ENCODE measurements around the gene LYPD4.

LYPD4 gene

GRCh38 chr19:41821003-41821735, 23.3 kb downstream of the LYPD4 start:
- Histone ChIP-seq H3K4me1 (ENCODE audit: control insufficient read depth in 2 of 2, insufficient read depth in 2 of 2, low read length in 2 of 2) (no peaks in the 10 kb centered on the region), H3K9ac (ENCODE audit: low read depth in 1 of 2, low read length in 2 of 2) (no peak overlapping the region), H3K9me3 (ENCODE audit: control insufficient read depth in 2 of 2, low read length in 2 of 2) (no peaks in the 10 kb centered on the region), H3K4me3 (ENCODE audit: low read length in 2 of 2) (no peak overlapping the region), H3K36me3 (ENCODE audit: control insufficient read depth in 2 of 2, insufficient read depth in 2 of 2, low read length in 2 of 2) (no peaks in the 10 kb centered on the region), H3K27ac (ENCODE audit: low read depth in 2 of 2, low read length in 2 of 2) (no peak overlapping the region), H3K27me3 (ENCODE audit: control insufficient read depth in 2 of 2, insufficient read depth in 2 of 2, low read length in 2 of 2) (peaks cover 0 to 5% of the 10 kb centered on the region in 2 donors)

DNA sequence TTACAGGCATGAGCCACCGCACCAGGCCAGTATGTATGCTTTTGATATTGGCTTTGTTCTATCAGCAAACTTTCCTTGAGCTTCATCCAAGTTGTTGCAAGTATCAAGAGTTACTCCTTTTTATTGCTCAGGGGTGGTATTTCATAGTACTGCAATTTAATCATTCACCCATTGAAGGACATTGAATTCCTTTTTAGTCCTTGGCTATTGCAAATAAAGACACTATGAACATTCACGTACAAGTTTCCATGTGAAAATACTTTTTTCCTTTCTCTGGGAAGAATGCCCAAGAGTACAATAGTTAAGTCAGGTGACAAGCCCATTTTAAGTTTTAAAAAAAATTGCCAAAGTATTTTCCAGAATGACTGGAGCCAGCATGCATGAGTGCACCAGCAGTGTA, 27.7 kb downstream of the LYPD4 start:
- Histone ChIP-seq H3K9ac (ENCODE audit: low read depth in 1 of 2, low read length in 2 of 2) (no peak overlapping the region), H3K4me3 (ENCODE audit: low read length in 2 of 2) (no peak overlapping the region), H3K27ac (ENCODE audit: low read depth in 2 of 2, low read length in 2 of 2) (no peak overlapping the region), H3K27me3 (ENCODE audit: control insufficient read depth in 2 of 2, insufficient read depth in 2 of 2, low read length in 2 of 2) (peaks cover 0 to 3% of the 10 kb centered on the region in 2 donors), H3K9me3 (ENCODE audit: control insufficient read depth in 2 of 2, low read length in 2 of 2) (no peaks in the 10 kb centered on the region), H3K36me3 (ENCODE audit: control insufficient read depth in 2 of 2, insufficient read depth in 2 of 2, low read length in 2 of 2) (no peaks in the 10 kb centered on the region), H3K4me1 (ENCODE audit: control insufficient read depth in 2 of 2, insufficient read depth in 2 of 2, low read length in 2 of 2) (no peaks in the 10 kb centered on the region)

- no peaks in the 10 kb centered on the region for H3K36me3 ChIP-seq (ENCODE audit: control insufficient read depth in 2 of 2, insufficient read depth in 2 of 2, low read length in 2 of 2)
- no peaks in the 10 kb centered on the region for H3K9me3 ChIP-seq (ENCODE audit: control insufficient read depth in 2 of 2, low read length in 2 of 2)
- H3K4me3 ChIP-seq (ENCODE audit: low read length in 2 of 2) = no peak overlapping the region
- H3K4me1 ChIP-seq (ENCODE audit: control insufficient read depth in 2 of 2, insufficient read depth in 2 of 2, low read length in 2 of 2) = no peaks in the 10 kb centered on the region
- no peak overlapping the region for H3K27ac ChIP-seq (ENCODE audit: low read depth in 2 of 2, low read length in 2 of 2)
- H3K27me3 ChIP-seq (ENCODE audit: control insufficient read depth in 2 of 2, insufficient read depth in 2 of 2, low read length in 2 of 2) = no peaks in the 10 kb centered on the region
- H3K9ac ChIP-seq (ENCODE audit: low read depth in 1 of 2, low read length in 2 of 2) = no peak overlapping the region
Observed at GRCh38 chr19:41815301-41815700, 29.2 kb downstream of the LYPD4 start.

GRCh38 chr19:41813911-41814310, 30.6 kb downstream of the LYPD4 start:
- Histone ChIP-seq H3K4me1 (ENCODE audit: control insufficient read depth in 2 of 2, insufficient read depth in 2 of 2, low read length in 2 of 2) (no peaks in the 10 kb centered on the region), H3K4me3 (ENCODE audit: low read length in 2 of 2) (no peak overlapping the region), H3K27ac (ENCODE audit: low read depth in 2 of 2, low read length in 2 of 2) (no peak overlapping the region), H3K36me3 (ENCODE audit: control insufficient read depth in 2 of 2, insufficient read depth in 2 of 2, low read length in 2 of 2) (no peaks in the 10 kb centered on the region), H3K27me3 (ENCODE audit: control insufficient read depth in 2 of 2, insufficient read depth in 2 of 2, low read length in 2 of 2) (no peaks in the 10 kb centered on the region), H3K9ac (ENCODE audit: low read depth in 1 of 2, low read length in 2 of 2) (no peak overlapping the region), H3K9me3 (ENCODE audit: control insufficient read depth in 2 of 2, low read length in 2 of 2) (no peaks in the 10 kb centered on the region)

- Histone ChIP-seq H3K4me1 (ENCODE audit: control insufficient read depth in 2 of 2, insufficient read depth in 2 of 2, low read length in 2 of 2) (no peaks in the 10 kb centered on the region), H3K9ac (ENCODE audit: low read depth in 1 of 2, low read length in 2 of 2) (no peak overlapping the region), H3K27ac (ENCODE audit: low read depth in 2 of 2, low read length in 2 of 2) (no peak overlapping the region), H3K9me3 (ENCODE audit: control insufficient read depth in 2 of 2, low read length in 2 of 2) (no peaks in the 10 kb centered on the region), H3K27me3 (ENCODE audit: control insufficient read depth in 2 of 2, insufficient read depth in 2 of 2, low read length in 2 of 2) (no peaks in the 10 kb centered on the region), H3K4me3 (ENCODE audit: low read length in 2 of 2) (no peak overlapping the region), H3K36me3 (ENCODE audit: control insufficient read depth in 2 of 2, insufficient read depth in 2 of 2, low read length in 2 of 2) (no peaks in the 10 kb centered on the region)
Observed at GRCh38 chr19:41811981-41812380, 32.5 kb downstream of the LYPD4 start.

- H3K9ac ChIP-seq (ENCODE audit: low read depth in 1 of 2, low read length in 2 of 2) = no peak overlapping the region
- H3K27me3 ChIP-seq (ENCODE audit: control insufficient read depth in 2 of 2, insufficient read depth in 2 of 2, low read length in 2 of 2) = no peaks in the 10 kb centered on the region
- H3K27ac ChIP-seq (ENCODE audit: low read depth in 2 of 2, low read length in 2 of 2) = no peak overlapping the region
- H3K9me3 ChIP-seq (ENCODE audit: control insufficient read depth in 2 of 2, low read length in 2 of 2) = no peaks in the 10 kb centered on the region
- H3K36me3 ChIP-seq (ENCODE audit: control insufficient read depth in 2 of 2, insufficient read depth in 2 of 2, low read length in 2 of 2) = no peaks in the 10 kb centered on the region
- no peaks in the 10 kb centered on the region for H3K4me1 ChIP-seq (ENCODE audit: control insufficient read depth in 2 of 2, insufficient read depth in 2 of 2, low read length in 2 of 2)
- H3K4me3 ChIP-seq (ENCODE audit: low read length in 2 of 2) = no peak overlapping the region
Observed at GRCh38 chr19:41811036-41811435, 33.4 kb downstream of the LYPD4 start.

- Histone ChIP-seq H3K9ac (ENCODE audit: low read depth in 1 of 2, low read length in 2 of 2) (no peak overlapping the region), H3K36me3 (ENCODE audit: control insufficient read depth in 2 of 2, insufficient read depth in 2 of 2, low read length in 2 of 2) (no peaks in the 10 kb centered on the region), H3K27me3 (ENCODE audit: control insufficient read depth in 2 of 2, insufficient read depth in 2 of 2, low read length in 2 of 2) (no peaks in the 10 kb centered on the region), H3K27ac (ENCODE audit: low read depth in 2 of 2, low read length in 2 of 2) (peak overlapping the region in 1 of 2 donors; percentile 43), H3K4me1 (ENCODE audit: control insufficient read depth in 2 of 2, insufficient read depth in 2 of 2, low read length in 2 of 2) (no peaks in the 10 kb centered on the region), H3K4me3 (ENCODE audit: low read length in 2 of 2) (no peak overlapping the region), H3K9me3 (ENCODE audit: control insufficient read depth in 2 of 2, low read length in 2 of 2) (no peaks in the 10 kb centered on the region)
Observed at GRCh38 chr19:41810301-41810700, 34.2 kb downstream of the LYPD4 start.

- Histone ChIP-seq H3K36me3 (ENCODE audit: control insufficient read depth in 2 of 2, insufficient read depth in 2 of 2, low read length in 2 of 2) (no peaks in the 10 kb centered on the region), H3K27me3 (ENCODE audit: control insufficient read depth in 2 of 2, insufficient read depth in 2 of 2, low read length in 2 of 2) (no peaks in the 10 kb centered on the region), H3K27ac (ENCODE audit: low read depth in 2 of 2, low read length in 2 of 2) (peak overlapping the region in 1 of 2 donors; percentile 9), H3K9me3 (ENCODE audit: control insufficient read depth in 2 of 2, low read length in 2 of 2) (no peaks in the 10 kb centered on the region), H3K9ac (ENCODE audit: low read depth in 1 of 2, low read length in 2 of 2) (no peak overlapping the region), H3K4me3 (ENCODE audit: low read length in 2 of 2) (no peak overlapping the region), H3K4me1 (ENCODE audit: control insufficient read depth in 2 of 2, insufficient read depth in 2 of 2, low read length in 2 of 2) (no peaks in the 10 kb centered on the region)
Observed at GRCh38 chr19:41808663-41809566, 35.6 kb downstream of the LYPD4 start.

DNA sequence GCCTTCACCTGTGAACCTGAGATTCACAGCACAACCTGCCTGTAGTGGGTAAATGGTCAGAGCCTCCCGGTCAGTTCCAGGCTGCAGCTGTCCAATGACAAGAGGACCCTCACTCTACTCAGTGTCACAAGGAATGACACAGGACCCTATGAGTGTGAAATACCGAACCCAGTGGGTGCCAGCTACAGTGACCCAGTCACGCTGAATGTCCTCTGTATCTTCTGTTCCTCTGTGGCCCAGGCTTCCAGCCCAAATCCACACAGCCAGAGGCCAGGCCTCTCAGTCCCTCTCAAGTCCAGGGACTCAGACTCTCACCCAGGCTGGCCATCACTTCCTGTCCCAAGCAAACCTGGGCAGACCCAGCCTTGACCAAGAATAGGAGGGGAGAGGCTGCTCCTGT, 37.3 kb downstream of the LYPD4 start:
- no peaks in the 10 kb centered on the region for H3K27me3 ChIP-seq (ENCODE audit: control insufficient read depth in 2 of 2, insufficient read depth in 2 of 2, low read length in 2 of 2)
- H3K4me3 ChIP-seq (ENCODE audit: low read length in 2 of 2) = no peak overlapping the region
- no peak overlapping the region for H3K27ac ChIP-seq (ENCODE audit: low read depth in 2 of 2, low read length in 2 of 2)
- H3K9me3 ChIP-seq (ENCODE audit: control insufficient read depth in 2 of 2, low read length in 2 of 2) = no peaks in the 10 kb centered on the region
- no peak overlapping the region for H3K9ac ChIP-seq (ENCODE audit: low read depth in 1 of 2, low read length in 2 of 2)
- peaks cover 0 to 7% of the 10 kb centered on the region in 2 donors for H3K4me1 ChIP-seq (ENCODE audit: control insufficient read depth in 2 of 2, insufficient read depth in 2 of 2, low read length in 2 of 2)
- H3K36me3 ChIP-seq (ENCODE audit: control insufficient read depth in 2 of 2, insufficient read depth in 2 of 2, low read length in 2 of 2) = no peaks in the 10 kb centered on the region

- H3K4me3 ChIP-seq (ENCODE audit: low read length in 2 of 2) = no peak overlapping the region
- no peaks in the 10 kb centered on the region for H3K27me3 ChIP-seq (ENCODE audit: control insufficient read depth in 2 of 2, insufficient read depth in 2 of 2, low read length in 2 of 2)
Observed at GRCh38 chr19:41804336-41804735, 40.1 kb downstream of the LYPD4 start.

More at GRCh38 chr19:41804336-41804735, 40.1 kb downstream of the LYPD4 start:
- H3K36me3 ChIP-seq (ENCODE audit: control insufficient read depth in 2 of 2, insufficient read depth in 2 of 2, low read length in 2 of 2) = no peaks in the 10 kb centered on the region
- no peak overlapping the region for H3K9ac ChIP-seq (ENCODE audit: low read depth in 1 of 2, low read length in 2 of 2)
- H3K9me3 ChIP-seq (ENCODE audit: control insufficient read depth in 2 of 2, low read length in 2 of 2) = no peaks in the 10 kb centered on the region
- H3K4me1 ChIP-seq (ENCODE audit: control insufficient read depth in 2 of 2, insufficient read depth in 2 of 2, low read length in 2 of 2) = peaks cover 3 to 15% of the 10 kb centered on the region in 2 donors
- no peak overlapping the region for H3K27ac ChIP-seq (ENCODE audit: low read depth in 2 of 2, low read length in 2 of 2)
